Neural cell (in vitro differentiated cells): ENCODE results near the gene ACTN4. TPM values are rescaled to one million over a fixed set of nuclear protein-coding genes. Genes with fewer than 3 reads are reported as not detected.

ENCODE experiments used
- H2AFZ ChIP-seq: fragments of 200-600, 300-800 bp; sonication (generic), shearing (Covaris generic); 2 replicates; pipeline ENCODE4 v1.6.0; 2014; ENCODE audit warnings: low read depth, mild to moderate bottlenecking, antibody characterized with exemption, low read length, moderate library complexity
- H3F3A ChIP-seq: fragments of 200-600 bp; shearing (Covaris generic); 2 replicates; pipeline ENCODE4 v1.6.1; 2016; ENCODE audit warnings: mild to moderate bottlenecking, moderate library complexity, mixed read lengths, antibody characterized with exemption, low read length; ENCODE audit not compliant: insufficient read depth, poor library complexity, severe bottlenecking
- H3K27ac ChIP-seq: fragments of 200-600, 300-800 bp; sonication (generic), shearing (Covaris generic); 2 replicates; pipeline ENCODE4 v1.5.1; 2014; ENCODE audit warnings: mild to moderate bottlenecking, low read length, moderate library complexity
- H3K27me3 ChIP-seq: fragments of 300-800, 200-600 bp; sonication (generic), shearing (Covaris generic); 2 replicates; pipeline ENCODE4 v1.6.0; 2014; ENCODE audit warnings: mild to moderate bottlenecking, low read depth, low read length, moderate library complexity; ENCODE audit not compliant: insufficient read depth
- H3K36me3 ChIP-seq: fragments of 300-800, 200-600 bp; sonication (generic), shearing (Covaris generic); 2 replicates; pipeline ENCODE4 v1.5.1; 2014; ENCODE audit warnings: mild to moderate bottlenecking, antibody characterized with exemption, low read length, moderate library complexity; ENCODE audit not compliant: insufficient read depth
- H3K4me2 ChIP-seq: fragments of 300-800, 200-600 bp; sonication (generic), shearing (Covaris generic); 2 replicates; pipeline ENCODE4 v1.6.0; 2014; ENCODE audit warnings: mild to moderate bottlenecking, low read length
- H3K4me3 ChIP-seq: fragments of 300-800, 200-600 bp; sonication (generic), shearing (Covaris generic); 2 replicates; pipeline ENCODE4 v1.5.1; 2014; ENCODE audit warnings: mild to moderate bottlenecking, low read length, moderate library complexity
- H3K79me2 ChIP-seq: fragments of 200-600 bp; shearing (Covaris generic); replicated peaks from 2 replicates; pipeline ENCODE4 v1.6.0; 2014; ENCODE audit warnings: mild to moderate bottlenecking, low read length, moderate library complexity; ENCODE audit not compliant: insufficient read depth
- H3K9ac ChIP-seq: fragments of 300-800, 200-600 bp; sonication (generic), shearing (Covaris generic); 2 replicates; pipeline ENCODE4 v1.6.1; 2016; ENCODE audit warnings: mild to moderate bottlenecking, low read length, mixed read lengths
- H3K9me2 ChIP-seq: fragments of 200-600 bp; shearing (Covaris generic); 2 replicates; pipeline ENCODE4 v1.6.1; 2016; ENCODE audit warnings: mild to moderate bottlenecking, low read length, mixed read lengths; ENCODE audit not compliant: insufficient read depth
- H3K9me3 ChIP-seq: fragments of 200-600, 300-800 bp; sonication (generic), shearing (Covaris generic); 2 replicates; pipeline ENCODE4 v1.6.1; 2016; ENCODE audit warnings: mild to moderate bottlenecking, mixed run types, low read length, moderate library complexity, mixed read lengths
- H4K20me1 ChIP-seq: fragments of 200-600 bp; shearing (Covaris generic); 2 replicates; pipeline ENCODE4 v1.6.1; 2016; ENCODE audit warnings: mild to moderate bottlenecking, mixed run types; ENCODE audit not compliant: insufficient read depth
- EP300 ChIP-seq: fragments of 450-650 bp; conservative IDR thresholded peaks from 2 replicates; pipeline ENCODE4 v1.6.1; 2014; ENCODE audit warnings: antibody characterized with exemption, mild to moderate bottlenecking, moderate library complexity; ENCODE audit not compliant: poor library complexity, severe bottlenecking
- EZH2 ChIP-seq: fragments of 200-600, 300-800 bp; shearing (Covaris generic), sonication (generic); IDR thresholded peaks from 2 replicates; pipeline ENCODE4 v1.6.1; 2014; ENCODE audit warnings: antibody characterized with exemption, low read length, borderline replicate concordance, mild to moderate bottlenecking; ENCODE audit not compliant: insufficient read depth, poor library complexity, severe bottlenecking
- MXI1 ChIP-seq: fragments of 450-650 bp; conservative IDR thresholded peaks from 2 replicates; pipeline ENCODE4 v1.6.1; 2014; ENCODE audit warnings: antibody characterized with exemption, mild to moderate bottlenecking; ENCODE audit not compliant: poor library complexity, severe bottlenecking
- POLR2AphosphoS5 ChIP-seq: IDR thresholded peaks from 2 replicates; pipeline ENCODE4 v1.6.1; 2012
- RAD21 ChIP-seq: fragments of 450-650 bp; conservative IDR thresholded peaks from 2 replicates; pipeline ENCODE4 v1.6.1; 2014; ENCODE audit warnings: antibody characterized with exemption, mild to moderate bottlenecking, moderate library complexity
- SMC3 ChIP-seq: fragments of 450-650 bp; conservative IDR thresholded peaks from 2 replicates; pipeline ENCODE4 v1.6.1; 2014; ENCODE audit warnings: antibody characterized with exemption, mild to moderate bottlenecking, moderate library complexity; ENCODE audit not compliant: poor library complexity
- TAF1 ChIP-seq: IDR thresholded peaks from 2 replicates; pipeline ENCODE4 v1.6.1; 2012; ENCODE audit warnings: low read depth
- polyA plus RNA-seq: library from polyadenylated mRNA; depleted of rRNA; stranded (reverse); fragments of >200 nt; gene quantifications from 2 replicates; pipeline ENCODE4 v1.2.3, GENCODE V29; 2014
- TF ChIP-seq, protein P1 (sequence below): fragments of 450-650 bp; IDR thresholded peaks from 2 replicates; pipeline ENCODE4 v1.5.1; 2014; ENCODE audit warnings: antibody characterized with exemption, mild to moderate bottlenecking, moderate library complexity; ENCODE audit not compliant: poor library complexity, severe bottlenecking
- TF ChIP-seq, protein P2 (sequence below): IDR thresholded peaks from 2 replicates; pipeline ENCODE4 v1.6.1; 2012; ENCODE audit warnings: borderline replicate concordance

ACTN4 gene
- polyA plus RNA-seq, 1 donor from 2014 or later = 54.0 TPM

DNA sequence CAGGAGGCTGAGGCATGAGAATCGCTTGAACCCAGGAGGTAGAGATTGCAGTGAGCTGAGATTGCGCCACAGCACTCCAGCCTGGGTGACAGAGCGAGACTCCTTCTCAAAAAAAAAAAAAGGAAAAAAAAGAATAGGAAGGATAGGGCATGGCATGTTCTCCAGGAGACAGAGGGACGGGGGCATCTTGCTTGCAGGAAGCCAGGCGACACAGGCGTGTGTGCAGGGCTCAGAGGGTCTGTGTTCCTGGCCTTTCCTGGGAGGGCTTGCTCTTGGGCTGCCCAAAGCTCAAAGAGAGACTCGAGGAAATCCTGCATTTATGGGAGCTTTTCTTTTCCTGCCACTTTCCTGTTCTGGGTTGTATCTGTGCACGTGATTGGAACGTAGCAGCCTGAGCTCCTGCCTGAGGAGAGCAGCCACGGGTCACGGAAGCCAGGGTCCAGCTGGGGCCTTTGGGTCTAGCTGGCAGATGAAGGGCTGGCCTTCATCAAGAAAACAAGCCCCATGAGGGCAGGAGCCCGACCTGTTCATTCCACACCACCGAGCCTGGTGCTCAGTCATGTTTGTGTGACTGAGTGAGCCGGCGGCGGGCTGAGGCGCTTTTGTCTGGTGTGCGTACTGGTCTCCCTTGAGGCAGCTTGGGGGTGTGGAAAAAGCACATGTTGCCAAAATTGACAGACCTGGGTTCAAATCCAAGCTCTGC is 52.3 kb downstream of the ACTN4 start:
- Histone ChIP-seq H3K27ac (no peak overlapping the region), H3K4me2 (no peak overlapping the region), H3K9ac (no peak overlapping the region), H3K9me3 (no peaks in the 10 kb centered on the region), H3K9me2 (no peaks in the 10 kb centered on the region), H3K27me3 (no peaks in the 10 kb centered on the region), H3K36me3 (no peaks in the 10 kb centered on the region), H3K79me2 (no peaks in the 10 kb centered on the region), H2AFZ (no peak overlapping the region), H4K20me1 (no peaks in the 10 kb centered on the region), H3F3A (no peaks in the 10 kb centered on the region), H3K4me3 (no peak overlapping the region)
- TF ChIP-seq, protein P1, sequence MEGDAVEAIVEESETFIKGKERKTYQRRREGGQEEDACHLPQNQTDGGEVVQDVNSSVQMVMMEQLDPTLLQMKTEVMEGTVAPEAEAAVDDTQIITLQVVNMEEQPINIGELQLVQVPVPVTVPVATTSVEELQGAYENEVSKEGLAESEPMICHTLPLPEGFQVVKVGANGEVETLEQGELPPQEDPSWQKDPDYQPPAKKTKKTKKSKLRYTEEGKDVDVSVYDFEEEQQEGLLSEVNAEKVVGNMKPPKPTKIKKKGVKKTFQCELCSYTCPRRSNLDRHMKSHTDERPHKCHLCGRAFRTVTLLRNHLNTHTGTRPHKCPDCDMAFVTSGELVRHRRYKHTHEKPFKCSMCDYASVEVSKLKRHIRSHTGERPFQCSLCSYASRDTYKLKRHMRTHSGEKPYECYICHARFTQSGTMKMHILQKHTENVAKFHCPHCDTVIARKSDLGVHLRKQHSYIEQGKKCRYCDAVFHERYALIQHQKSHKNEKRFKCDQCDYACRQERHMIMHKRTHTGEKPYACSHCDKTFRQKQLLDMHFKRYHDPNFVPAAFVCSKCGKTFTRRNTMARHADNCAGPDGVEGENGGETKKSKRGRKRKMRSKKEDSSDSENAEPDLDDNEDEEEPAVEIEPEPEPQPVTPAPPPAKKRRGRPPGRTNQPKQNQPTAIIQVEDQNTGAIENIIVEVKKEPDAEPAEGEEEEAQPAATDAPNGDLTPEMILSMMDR = no peak
- TF ChIP-seq EP300 (no peak), RAD21 (no peak), SMC3 (no peak), MXI1 (no peak), POLR2AphosphoS5 (no peak), EZH2 (no peak), TAF1 (no peak)
- TF ChIP-seq, protein P2, sequence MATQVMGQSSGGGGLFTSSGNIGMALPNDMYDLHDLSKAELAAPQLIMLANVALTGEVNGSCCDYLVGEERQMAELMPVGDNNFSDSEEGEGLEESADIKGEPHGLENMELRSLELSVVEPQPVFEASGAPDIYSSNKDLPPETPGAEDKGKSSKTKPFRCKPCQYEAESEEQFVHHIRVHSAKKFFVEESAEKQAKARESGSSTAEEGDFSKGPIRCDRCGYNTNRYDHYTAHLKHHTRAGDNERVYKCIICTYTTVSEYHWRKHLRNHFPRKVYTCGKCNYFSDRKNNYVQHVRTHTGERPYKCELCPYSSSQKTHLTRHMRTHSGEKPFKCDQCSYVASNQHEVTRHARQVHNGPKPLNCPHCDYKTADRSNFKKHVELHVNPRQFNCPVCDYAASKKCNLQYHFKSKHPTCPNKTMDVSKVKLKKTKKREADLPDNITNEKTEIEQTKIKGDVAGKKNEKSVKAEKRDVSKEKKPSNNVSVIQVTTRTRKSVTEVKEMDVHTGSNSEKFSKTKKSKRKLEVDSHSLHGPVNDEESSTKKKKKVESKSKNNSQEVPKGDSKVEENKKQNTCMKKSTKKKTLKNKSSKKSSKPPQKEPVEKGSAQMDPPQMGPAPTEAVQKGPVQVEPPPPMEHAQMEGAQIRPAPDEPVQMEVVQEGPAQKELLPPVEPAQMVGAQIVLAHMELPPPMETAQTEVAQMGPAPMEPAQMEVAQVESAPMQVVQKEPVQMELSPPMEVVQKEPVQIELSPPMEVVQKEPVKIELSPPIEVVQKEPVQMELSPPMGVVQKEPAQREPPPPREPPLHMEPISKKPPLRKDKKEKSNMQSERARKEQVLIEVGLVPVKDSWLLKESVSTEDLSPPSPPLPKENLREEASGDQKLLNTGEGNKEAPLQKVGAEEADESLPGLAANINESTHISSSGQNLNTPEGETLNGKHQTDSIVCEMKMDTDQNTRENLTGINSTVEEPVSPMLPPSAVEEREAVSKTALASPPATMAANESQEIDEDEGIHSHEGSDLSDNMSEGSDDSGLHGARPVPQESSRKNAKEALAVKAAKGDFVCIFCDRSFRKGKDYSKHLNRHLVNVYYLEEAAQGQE = no peak

DNA sequence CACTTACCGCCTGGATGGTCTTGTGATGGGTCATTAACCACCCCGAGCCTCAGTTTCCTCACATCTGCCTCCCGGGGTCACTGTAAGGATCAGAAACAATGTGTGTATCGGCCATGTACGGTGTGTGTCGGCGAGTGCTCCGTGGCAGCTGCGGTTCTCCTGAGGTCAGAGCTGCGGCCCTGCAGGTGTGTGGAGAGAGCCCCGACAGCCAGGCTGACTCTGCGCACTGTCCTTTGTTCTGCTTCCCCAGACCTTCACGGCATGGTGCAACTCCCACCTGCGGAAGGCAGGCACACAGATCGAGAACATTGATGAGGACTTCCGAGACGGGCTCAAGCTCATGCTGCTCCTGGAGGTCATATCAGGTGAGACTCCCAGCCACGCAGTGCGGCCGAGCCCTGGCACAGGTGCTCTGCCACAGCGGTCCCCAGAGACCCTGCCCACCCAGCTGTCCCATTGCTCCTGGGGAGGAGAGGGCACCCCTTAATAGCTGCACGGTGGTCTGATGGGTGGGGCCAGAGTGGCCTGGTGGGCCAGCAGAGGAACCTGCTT is 53.0 kb downstream of the ACTN4 start:
- Histone ChIP-seq H3K4me2 (no peak overlapping the region), H3F3A (no peaks in the 10 kb centered on the region), H3K27me3 (no peaks in the 10 kb centered on the region), H3K4me3 (no peak overlapping the region), H3K9me2 (no peaks in the 10 kb centered on the region), H3K9me3 (no peaks in the 10 kb centered on the region), H3K27ac (no peak overlapping the region), H3K79me2 (no peaks in the 10 kb centered on the region), H3K36me3 (no peaks in the 10 kb centered on the region), H2AFZ (no peak overlapping the region), H4K20me1 (no peaks in the 10 kb centered on the region), H3K9ac (no peak overlapping the region)
- TF ChIP-seq EZH2 = no peak
- TF ChIP-seq, protein P2 = no peak
